Osteocyte (in vitro differentiated cells): ENCODE results near the gene PTPRN2. TPM values are rescaled to one million over a fixed set of nuclear protein-coding genes. Genes with fewer than 3 reads are reported as not detected.

Experiments used
- DNase-seq: peaks from one replicate; pipeline ENCODE4 v3.0.0; 2021; ENCODE audit warnings: mixed read lengths; ENCODE audit not compliant: unreplicated experiment; ENCODE audit errors: extremely low spot score
- H3K27ac Mint-ChIP-seq: one replicate; pipeline ENCODE4 v1.8.0; 2021; ENCODE audit warnings: mild to moderate bottlenecking, mixed read lengths; ENCODE audit not compliant: unreplicated experiment
- H3K27me3 Mint-ChIP-seq: one replicate; pipeline ENCODE4 v1.8.0; 2021; ENCODE audit warnings: mixed read lengths; ENCODE audit not compliant: unreplicated experiment
- H3K36me3 Mint-ChIP-seq: one replicate; pipeline ENCODE4 v1.8.0; 2021; ENCODE audit warnings: mixed read lengths; ENCODE audit not compliant: unreplicated experiment
- H3K4me1 Mint-ChIP-seq: one replicate; pipeline ENCODE4 v1.8.0; 2021; ENCODE audit warnings: mixed read lengths; ENCODE audit not compliant: unreplicated experiment
- H3K4me3 Mint-ChIP-seq: one replicate; pipeline ENCODE4 v1.8.0; 2021; ENCODE audit warnings: mild to moderate bottlenecking, moderate library complexity, mixed read lengths; ENCODE audit not compliant: unreplicated experiment
- H3K9me3 Mint-ChIP-seq: one replicate; pipeline ENCODE4 v1.8.0; 2021; ENCODE audit warnings: mixed read lengths; ENCODE audit not compliant: unreplicated experiment
- CTCF ChIP-seq: fragments of 200-600 bp; sonication (generic); IDR thresholded peaks from 2 replicates; pipeline ENCODE4 v1.5.0; 2021; ENCODE audit warnings: antibody characterized with exemption, mild to moderate bottlenecking, moderate library complexity
- total RNA-seq: library from RNA; stranded (reverse); gene quantifications from 2 replicates; pipeline ENCODE4 v1.2.1, GENCODE V29; 2021

Gene PTPRN2
- total RNA-seq, 1 donor from 2014 or later, result 0.59 TPM

GRCh38 chr7:157837047-157837446 lies 750.6 kb downstream of the PTPRN2 start:
- peaks cover 13% of the 10 kb centered on the region for H3K9me3 Mint-ChIP-seq
- no peaks in the 10 kb centered on the region for H3K27me3 Mint-ChIP-seq
- H3K27ac Mint-ChIP-seq, result no peak overlapping the region
- no peak for DNase-seq
- H3K4me3 Mint-ChIP-seq, result no peak overlapping the region
- no peak for TF ChIP-seq CTCF
- no peaks in the 10 kb centered on the region for H3K36me3 Mint-ChIP-seq
- no peaks in the 10 kb centered on the region for H3K4me1 Mint-ChIP-seq

- Mint-ChIP-seq H3K27ac (no peak overlapping the region), H3K27me3 (no peaks in the 10 kb centered on the region), H3K4me1 (no peaks in the 10 kb centered on the region), H3K9me3 (peaks cover 11% of the 10 kb centered on the region), H3K4me3 (no peak overlapping the region), H3K36me3 (no peaks in the 10 kb centered on the region)
- DNase-seq, result no peak
- no peak for TF ChIP-seq CTCF
Observed at GRCh38 chr7:157834501-157835163, 753.0 kb downstream of the PTPRN2 start.

GRCh38 chr7:157832866-157833607 lies 754.6 kb downstream of the PTPRN2 start:
- no peak for TF ChIP-seq CTCF
- DNase-seq, result no peak
- Mint-ChIP-seq H3K36me3 (no peaks in the 10 kb centered on the region), H3K9me3 (peaks cover 11% of the 10 kb centered on the region), H3K27ac (no peak overlapping the region), H3K27me3 (no peaks in the 10 kb centered on the region), H3K4me1 (no peaks in the 10 kb centered on the region), H3K4me3 (no peak overlapping the region)

- Mint-ChIP-seq H3K36me3 (no peaks in the 10 kb centered on the region), H3K27me3 (no peaks in the 10 kb centered on the region), H3K9me3 (peaks cover 11% of the 10 kb centered on the region)
Observed at GRCh38 chr7:157832421-157832820, 755.2 kb downstream of the PTPRN2 start.

More at GRCh38 chr7:157832421-157832820, 755.2 kb downstream of the PTPRN2 start:
- Mint-ChIP-seq H3K4me3 (no peak overlapping the region), H3K27ac (no peak overlapping the region), H3K4me1 (no peaks in the 10 kb centered on the region)
- TF ChIP-seq CTCF, result no peak
- DNase-seq, result no peak
